Measurements from ENCODE around the gene ZNF878. TPM values are rescaled to one million over a fixed set of nuclear protein-coding genes. Genes with fewer than 3 reads are reported as not detected.

ZNF878 gene
- total and polyA plus RNA-seq, 9 of the 15 experiments (the other 6 are each of a cell fraction or from before 2014, with no cell fraction given): 0.30 to 1.4 (median 0.50) TPM

DNA sequence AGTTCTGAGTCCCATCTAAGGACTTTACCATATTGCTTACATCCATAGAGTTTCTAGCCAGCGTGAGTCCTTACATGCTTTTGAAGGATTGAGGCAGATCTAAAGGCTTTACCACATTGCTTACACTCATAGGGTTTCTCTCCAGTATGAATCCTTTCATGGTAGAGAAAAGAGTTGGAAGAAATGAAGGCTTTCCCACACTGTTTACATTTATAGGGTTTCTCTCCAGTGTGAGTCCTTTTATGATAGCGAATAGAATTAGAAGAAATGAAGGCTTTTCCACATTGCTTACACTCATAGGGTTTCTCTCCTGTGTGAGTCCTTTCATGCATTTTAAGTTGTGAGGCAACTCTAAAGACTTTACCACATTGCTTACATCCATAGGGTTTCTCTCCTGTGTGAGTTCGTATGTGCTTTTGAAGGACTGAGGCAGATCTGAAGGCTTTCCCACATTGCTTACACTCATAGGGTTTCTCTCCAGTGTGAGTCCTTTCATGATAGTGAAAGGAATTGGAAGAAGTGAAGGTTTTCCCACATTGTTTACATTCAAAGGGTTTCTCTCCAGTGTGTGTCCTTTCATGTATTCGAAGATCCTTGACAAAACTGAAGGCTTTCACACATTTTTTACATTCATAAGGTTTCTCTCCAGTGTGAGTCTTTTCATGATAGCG lies 8.9 kb downstream of the ZNF878 start:
- Histone ChIP-seq H3K27me3 (ENCODE audit: control insufficient read depth in 2 of 2, insufficient read depth in 2 of 2, low read length in 2 of 2) (no peaks in the 10 kb centered on the region), H3K4me1 (replicated peaks in 1 of 2; ENCODE audit: control insufficient read depth in 2 of 2, insufficient read depth in 2 of 2, low read length in 2 of 2) (no peaks in the 10 kb centered on the region), H2AFZ (ENCODE audit: low read depth, low read length) (no peak overlapping the region), H3K4me3 (no peak overlapping the region), H3K4me2 (ENCODE audit: insufficient read depth, low read length) (no peak overlapping the region), H3K79me2 (ENCODE audit: control insufficient read depth, insufficient read depth, low read length) (no peaks in the 10 kb centered on the region), H3K9me3 (replicated peaks; ENCODE audit: control insufficient read depth, insufficient read depth, low read depth, low read length) (peaks cover 16% of the 10 kb centered on the region), H4K20me1 (replicated peaks; ENCODE audit: control insufficient read depth, insufficient read depth, low read length) (no peaks in the 10 kb centered on the region), H3K36me3 (ENCODE audit: control insufficient read depth, insufficient read depth, low read length) (no peaks in the 10 kb centered on the region), H3K9ac (ENCODE audit: insufficient read depth in 1 of 2, low read depth in 2 of 2, low read length in 2 of 2) (no peak overlapping the region), H3K9me1 (ENCODE audit: control insufficient read depth, insufficient read depth, low read length) (no peaks in the 10 kb centered on the region), H3K27ac (ENCODE audit: extremely low read depth, low read depth, low read length) (no peak overlapping the region)
- no peak for DNase-seq (ENCODE audit: extremely low read depth in 1 of 4, low spot score in 3 of 4)
- CTCF ChIA-PET (ENCODE audit: low intra/inter-chr PET ratio): no interaction called here
- POLR2A ChIA-PET: no interaction called here
- intact Hi-C loops (cut with micrococcal nuclease): no loop called here
- ATAC-seq: no peak
- in situ Hi-C loops (cut with MboI): no loop called here
- no peak for FAIRE-seq
- no TSS peak for BruUV-seq (replicated peaks)
- WGBS (ENCODE audit: insufficient coverage, low coverage, missing lambda C conversion rate): 19% methylated on average over 5 of the region's 5 CpGs
- TF ChIP-seq HMG20B (CRISPR knock-in tag; IDR thresholded peaks at IDR 0.05) (no peak), C11orf30 (IDR thresholded peaks at IDR 0.05; ENCODE audit: low read depth) (no peak), SUPT5H (IDR thresholded peaks at IDR 0.05) (no peak), RBM25 (IDR thresholded peaks at IDR 0.05; ENCODE audit: low read depth, low read length, severe bottlenecking) (peak; percentile 61), TSC22D4 (tag; IDR thresholded peaks at IDR 0.05) (no peak), ZNF133 (CRISPR knock-in tag; IDR thresholded peaks at IDR 0.05) (no peak), ZFP30 (CRISPR knock-in tag; IDR thresholded peaks at IDR 0.05; ENCODE audit: borderline replicate concordance) (no peak), THRAP3 (IDR thresholded peaks at IDR 0.05; ENCODE audit: borderline replicate concordance) (no peak), CHD2 (IDR thresholded peaks at IDR 0.05; ENCODE audit: low read depth, low read length) (no peak), SNIP1 (IDR thresholded peaks at IDR 0.05; ENCODE audit: low read depth) (no peak), ZNF3 (CRISPR knock-in tag; IDR thresholded peaks at IDR 0.05) (no peak), SNAPC5 (CRISPR knock-in tag; IDR thresholded peaks at IDR 0.05) (no peak), ZNF79 (CRISPR knock-in tag; IDR thresholded peaks at IDR 0.05; ENCODE audit: low read depth) (no peak), FUS (optimal IDR thresholded peaks at IDR 0.05; ENCODE audit: low read depth, low read length) (no peak), ZNF586 (CRISPR knock-in tag; conservative IDR thresholded peaks at IDR 0.05) (no peak), ZNF277 (CRISPR knock-in tag; IDR thresholded peaks at IDR 0.05; ENCODE audit: borderline replicate concordance) (no peak), ZNF699 (CRISPR knock-in tag; IDR thresholded peaks at IDR 0.05; ENCODE audit: insufficient replicate concordance) (no peak), ZNF280A (IDR thresholded peaks at IDR 0.05; ENCODE audit: low read depth, partially characterized antibody) (peak; percentile 79), ZNF23 (CRISPR knock-in tag; IDR thresholded peaks at IDR 0.05) (no peak), TRIM24 (IDR thresholded peaks at IDR 0.05) (0 out of 4 replicates have a peak, but pooled peaks of 1 of the 2 experiments have one; percentile 7)
- TF ChIP-seq, protein P1, sequence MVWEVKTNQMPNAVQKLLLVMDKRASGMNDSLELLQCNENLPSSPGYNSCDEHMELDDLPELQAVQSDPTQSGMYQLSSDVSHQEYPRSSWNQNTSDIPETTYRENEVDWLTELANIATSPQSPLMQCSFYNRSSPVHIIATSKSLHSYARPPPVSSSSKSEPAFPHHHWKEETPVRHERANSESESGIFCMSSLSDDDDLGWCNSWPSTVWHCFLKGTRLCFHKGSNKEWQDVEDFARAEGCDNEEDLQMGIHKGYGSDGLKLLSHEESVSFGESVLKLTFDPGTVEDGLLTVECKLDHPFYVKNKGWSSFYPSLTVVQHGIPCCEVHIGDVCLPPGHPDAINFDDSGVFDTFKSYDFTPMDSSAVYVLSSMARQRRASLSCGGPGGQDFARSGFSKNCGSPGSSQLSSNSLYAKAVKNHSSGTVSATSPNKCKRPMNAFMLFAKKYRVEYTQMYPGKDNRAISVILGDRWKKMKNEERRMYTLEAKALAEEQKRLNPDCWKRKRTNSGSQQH (CRISPR knock-in tag; IDR thresholded peaks at IDR 0.05): no peak

Measured in K562 (cell line).